Cardiac muscle cell (in vitro differentiated cells and primary cell): ENCODE data around the gene KCNJ12. TPM values are rescaled to one million over a fixed set of nuclear protein-coding genes. Genes with fewer than 3 reads are reported as not detected.
"Not testable (repeated sequence)": the region's sequence is repeated elsewhere in the genome, so short reads cannot be mapped to it uniquely, and the experiment has no call there.

Experiments used
- DNase-seq, 2 donors: peaks; one replicate each; pipeline versions ENCODE4 v3.0.0 to v3.0.0-alpha.2; 2010 to 2017; ENCODE audit warnings: low read depth in 1 of 2, low spot score in 1 of 2
- H3K27ac ChIP-seq: fragments of 200-600 bp; sonication (generic); 2 replicates; pipeline ENCODE4 v1.5.1; 2016
- H3K27me3 ChIP-seq: fragments of 200-600 bp; sonication (generic); 2 replicates; pipeline ENCODE4 v1.6.0; 2016; ENCODE audit warnings: control low read depth
- H3K36me3 ChIP-seq: fragments of 200-600 bp; sonication (generic); 2 replicates; pipeline ENCODE4 v1.5.1; 2016; ENCODE audit warnings: control low read depth
- H3K4me1 ChIP-seq: fragments of 200-600 bp; sonication (generic); 2 replicates; pipeline ENCODE4 v1.8.1; 2017; ENCODE audit warnings: low read depth, mild to moderate bottlenecking, mixed run types
- H3K4me3 ChIP-seq: fragments of 200-600 bp; sonication (generic); 2 replicates; pipeline ENCODE4 v1.5.1; 2016; ENCODE audit warnings: mild to moderate bottlenecking
- H3K9me3 ChIP-seq: fragments of 200-600 bp; sonication (generic); 2 replicates; pipeline ENCODE4 v1.5.1; 2017; ENCODE audit warnings: low read depth, mild to moderate bottlenecking, control low read depth
- polyA plus RNA-seq: library from polyadenylated mRNA; unstranded; fragments of >200 nt; fragmentation: Nextera tagmentation; extraction: Ambion mirVana; gene quantifications from 2 replicates; pipeline ENCODE4 v1.2.1, GENCODE V29; 2016
- total RNA-seq: library from RNA; depleted of rRNA; stranded (reverse); fragments of >200 nt; gene quantifications from 2 replicates; pipeline ENCODE4 v1.2.3, GENCODE V29; 2016

Gene KCNJ12
- total and polyA plus RNA-seq, 2 experiments from 2014 or later = 5.9 to 13.4 TPM

GRCh38 chr17:21409971-21410370, 33.8 kb downstream of the KCNJ12 start:
- not testable (repeated sequence) for DNase-seq, H3K4me3 ChIP-seq, H3K9me3 ChIP-seq, H3K27me3 ChIP-seq, H3K4me1 ChIP-seq, H3K27ac ChIP-seq, H3K36me3 ChIP-seq

GRCh38 chr17:21410371-21410770, 34.2 kb downstream of the KCNJ12 start:
- DNase-seq, H3K4me3 ChIP-seq, H3K27me3 ChIP-seq, H3K9me3 ChIP-seq, H3K4me1 ChIP-seq, H3K36me3 ChIP-seq, H3K27ac ChIP-seq: not testable (repeated sequence)

- H3K4me1 ChIP-seq, H3K9me3 ChIP-seq, H3K27me3 ChIP-seq, H3K36me3 ChIP-seq, H3K27ac ChIP-seq, H3K4me3 ChIP-seq, DNase-seq: not testable (repeated sequence)
Observed at GRCh38 chr17:21410906-21411678, 34.9 kb downstream of the KCNJ12 start.

GRCh38 chr17:21411679-21412205, 35.6 kb downstream of the KCNJ12 start:
- not testable (repeated sequence) for H3K36me3 ChIP-seq, H3K27me3 ChIP-seq, H3K9me3 ChIP-seq, DNase-seq, H3K27ac ChIP-seq, H3K4me3 ChIP-seq, H3K4me1 ChIP-seq

GRCh38 chr17:21412207-21412681, 36.1 kb downstream of the KCNJ12 start:
- H3K4me3 ChIP-seq, H3K36me3 ChIP-seq, H3K9me3 ChIP-seq, H3K27ac ChIP-seq, DNase-seq, H3K27me3 ChIP-seq, H3K4me1 ChIP-seq: not testable (repeated sequence)

GRCh38 chr17:21413570-21414279, 37.6 kb downstream of the KCNJ12 start:
- H3K36me3 ChIP-seq, H3K27ac ChIP-seq, H3K9me3 ChIP-seq, DNase-seq, H3K27me3 ChIP-seq, H3K4me1 ChIP-seq, H3K4me3 ChIP-seq: not testable (repeated sequence)

- H3K9me3 ChIP-seq, H3K4me1 ChIP-seq, DNase-seq, H3K27ac ChIP-seq, H3K27me3 ChIP-seq, H3K36me3 ChIP-seq, H3K4me3 ChIP-seq: not testable (repeated sequence)
Observed at GRCh38 chr17:21414616-21415015, 38.5 kb downstream of the KCNJ12 start.

- not testable (repeated sequence) for H3K36me3 ChIP-seq, H3K27ac ChIP-seq, H3K4me1 ChIP-seq, H3K27me3 ChIP-seq, DNase-seq, H3K9me3 ChIP-seq, H3K4me3 ChIP-seq
Observed at GRCh38 chr17:21415166-21415990, 39.2 kb downstream of the KCNJ12 start.

GRCh38 chr17:21416471-21416981, 40.4 kb downstream of the KCNJ12 start:
- not testable (repeated sequence) for DNase-seq, H3K4me1 ChIP-seq, H3K9me3 ChIP-seq, H3K27me3 ChIP-seq, H3K36me3 ChIP-seq, H3K27ac ChIP-seq, H3K4me3 ChIP-seq

GRCh38 chr17:21417349-21417748, 41.2 kb downstream of the KCNJ12 start:
- H3K27me3 ChIP-seq, H3K4me3 ChIP-seq, H3K27ac ChIP-seq, H3K9me3 ChIP-seq, H3K36me3 ChIP-seq, H3K4me1 ChIP-seq, DNase-seq: not testable (repeated sequence)
